ENCODE measurements around the gene PITHD1.
"Not testable (repeated sequence)": the region's sequence is repeated elsewhere in the genome, so short reads cannot be mapped to it uniquely, and the experiment has no call there.

Gene PITHD1

GRCh38 chr1:23827717-23828116, 49.5 kb downstream of the PITHD1 start:
- DNase-seq: no peak

- not testable (repeated sequence) for DNase-seq
Measured at GRCh38 chr1:23834156-23834555, 55.9 kb downstream of the PITHD1 start.

- no peak for DNase-seq
Measured at GRCh38 chr1:23836037-23836436, 57.8 kb downstream of the PITHD1 start.
